Measurements from ENCODE around the gene AXIN1. TPM values are rescaled to one million over a fixed set of nuclear protein-coding genes. Genes with fewer than 3 reads are reported as not detected.

The AXIN1 gene
- total and polyA plus RNA-seq, 5 donors from 2014 or later, result 1.1 to 45.2 (median 1.7) TPM

DNA sequence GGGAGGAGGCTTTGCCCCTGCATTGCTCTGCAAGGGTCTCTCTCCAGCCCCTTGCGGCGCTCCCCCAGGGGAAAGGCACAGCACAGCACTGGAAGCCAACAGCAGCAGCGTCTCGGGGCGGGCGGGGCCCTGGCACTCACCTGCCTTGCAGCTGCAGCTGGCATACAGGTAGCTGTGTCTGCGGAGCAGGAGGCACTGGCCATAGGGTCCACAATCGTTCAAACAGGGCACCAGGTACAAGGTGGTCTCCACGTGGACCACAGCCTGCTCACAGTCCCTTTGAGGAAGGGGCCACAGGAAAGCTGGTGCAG lies 22.0 kb upstream of the AXIN1 start:
- ATAC-seq (ENCODE audit: low read depth in 2 of 2) (no peak), DNase-seq (no peak)
- Mint-ChIP-seq H3K36me3 (peaks cover 8% of the 10 kb centered on the region), H3K4me3 (no peak overlapping the region), H3K4me1 (peaks cover 0 to 17% (median 8%) of the 10 kb centered on the region in 4 donors), H3K27ac (no peak overlapping the region), H3K9me3 (no peaks in the 10 kb centered on the region), H3K27me3 (no peaks in the 10 kb centered on the region)
- Histone ChIP-seq H3K27ac (ENCODE audit: insufficient read depth, low read length, poor library complexity, severe bottlenecking) (no peak overlapping the region), H3K27me3 (ENCODE audit: control insufficient read depth, insufficient read depth, low read length) (no peaks in the 10 kb centered on the region), H3K36me3 (ENCODE audit: control insufficient read depth, insufficient read depth, low read length) (peaks cover 8% of the 10 kb centered on the region), H3K4me1 (ENCODE audit: control insufficient read depth, insufficient read depth, low read length, poor library complexity, severe bottlenecking) (peaks cover 15% of the 10 kb centered on the region), H3K4me3 (ENCODE audit: low read depth, low read length) (no peak overlapping the region), H3K9me3 (ENCODE audit: control insufficient read depth in 2 of 2, low read length in 2 of 2) (no peaks in the 10 kb centered on the region)

DNA sequence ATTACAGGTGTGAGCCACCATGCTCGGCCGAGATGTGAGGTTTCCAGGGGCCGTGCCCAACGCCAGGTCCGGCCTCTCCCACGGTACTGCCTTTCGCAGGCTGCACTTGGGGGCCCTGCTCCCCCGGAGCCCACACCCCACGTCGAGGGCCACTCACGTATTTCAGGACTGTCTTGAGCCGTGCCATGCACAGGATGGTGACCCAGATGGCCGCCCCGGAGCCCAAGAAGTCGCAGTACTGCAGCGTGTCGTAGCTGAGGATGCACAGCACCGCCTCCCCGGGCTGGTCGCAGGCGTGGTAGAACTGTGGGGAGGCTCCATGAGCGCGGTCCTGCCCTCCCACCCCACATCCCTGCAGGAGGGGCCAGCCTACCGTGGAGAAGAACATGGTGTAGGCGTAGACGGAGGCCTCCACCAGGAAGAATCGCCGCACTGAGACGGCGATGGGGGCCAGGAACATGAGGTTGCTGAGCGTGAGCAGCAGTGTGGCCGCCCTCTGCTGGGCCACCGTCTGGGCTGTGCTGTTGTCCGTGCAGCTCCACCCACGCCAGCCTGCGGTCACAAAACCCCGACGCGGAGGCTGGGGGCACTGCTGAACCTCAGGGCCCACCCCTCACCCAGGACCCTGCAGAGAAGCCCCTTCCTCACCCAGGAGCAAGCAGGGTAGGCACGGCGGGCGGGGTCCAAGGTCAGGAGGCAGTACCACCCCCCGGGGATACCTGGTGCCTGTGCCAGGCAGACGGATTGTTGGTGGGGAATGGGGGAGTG lies 21.5 kb upstream of the AXIN1 start:
- Mint-ChIP-seq H3K27me3 (no peaks in the 10 kb centered on the region), H3K4me1 (peaks cover 0 to 23% (median 8%) of the 10 kb centered on the region in 4 donors), H3K36me3 (peaks cover 8% of the 10 kb centered on the region), H3K9me3 (no peaks in the 10 kb centered on the region), H3K27ac (no peak overlapping the region), H3K4me3 (no peak overlapping the region)
- ATAC-seq (ENCODE audit: low read depth in 2 of 2), result no peak
- H3K27me3 ChIP-seq (ENCODE audit: control insufficient read depth, insufficient read depth, low read length), result no peaks in the 10 kb centered on the region
- H3K4me1 ChIP-seq (ENCODE audit: control insufficient read depth, insufficient read depth, low read length, poor library complexity, severe bottlenecking), result peaks cover 16% of the 10 kb centered on the region
- H3K27ac ChIP-seq (ENCODE audit: insufficient read depth, low read length, poor library complexity, severe bottlenecking), result no peak overlapping the region
- peaks cover 8% of the 10 kb centered on the region for H3K36me3 ChIP-seq (ENCODE audit: control insufficient read depth, insufficient read depth, low read length)
- H3K4me3 ChIP-seq (ENCODE audit: low read depth, low read length), result no peak overlapping the region
- no peak for DNase-seq
- H3K9me3 ChIP-seq (ENCODE audit: control insufficient read depth in 2 of 2, low read length in 2 of 2), result no peaks in the 10 kb centered on the region

DNA sequence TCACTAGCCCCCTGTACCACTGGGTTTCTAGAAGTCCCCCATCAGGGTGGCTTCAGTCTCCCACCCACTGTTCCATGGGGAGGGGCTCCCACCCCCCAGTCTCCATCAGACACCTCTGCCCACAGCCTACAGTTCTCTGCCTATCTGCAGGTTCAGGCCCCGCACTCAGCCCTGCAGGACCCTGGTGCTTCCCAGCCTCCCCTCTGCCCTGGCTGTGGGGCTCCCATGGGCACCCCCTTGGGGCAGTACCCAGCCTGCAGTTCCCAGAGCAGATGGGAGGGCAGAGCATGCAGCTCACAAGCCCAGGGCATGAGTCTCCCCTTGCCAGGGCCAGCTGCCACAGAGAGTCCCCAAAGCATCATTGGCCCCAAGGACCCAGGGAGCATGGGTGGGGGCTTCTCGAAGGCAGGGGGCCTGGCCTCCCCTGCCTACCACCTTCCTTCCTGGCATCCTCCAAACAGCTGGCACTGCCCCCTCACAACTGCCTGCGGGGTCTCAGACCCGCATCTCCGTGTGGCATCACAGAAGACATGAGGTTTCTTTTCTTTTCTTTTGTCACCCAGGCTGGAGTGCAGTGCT lies 20.6 kb upstream of the AXIN1 start:
- H3K27ac ChIP-seq (ENCODE audit: insufficient read depth, low read length, poor library complexity, severe bottlenecking), result no peak overlapping the region
- no peaks in the 10 kb centered on the region for H3K27me3 ChIP-seq (ENCODE audit: control insufficient read depth, insufficient read depth, low read length)
- Mint-ChIP-seq H3K4me3 (peak overlapping the region in 1 of 4 donors; percentile 51), H3K9me3 (no peaks in the 10 kb centered on the region), H3K27me3 (no peaks in the 10 kb centered on the region), H3K27ac (no peak overlapping the region), H3K36me3 (peaks cover 8% of the 10 kb centered on the region), H3K4me1 (peaks cover 0 to 24% (median 8%) of the 10 kb centered on the region in 4 donors)
- peaks cover 16% of the 10 kb centered on the region for H3K4me1 ChIP-seq (ENCODE audit: control insufficient read depth, insufficient read depth, low read length, poor library complexity, severe bottlenecking)
- no peak overlapping the region for H3K4me3 ChIP-seq (ENCODE audit: low read depth, low read length)
- DNase-seq, result no peak
- no peaks in the 10 kb centered on the region for H3K9me3 ChIP-seq (ENCODE audit: control insufficient read depth in 2 of 2, low read length in 2 of 2)
- no peak for ATAC-seq (ENCODE audit: low read depth in 2 of 2)
- peaks cover 15% of the 10 kb centered on the region for H3K36me3 ChIP-seq (ENCODE audit: control insufficient read depth, insufficient read depth, low read length)

DNA sequence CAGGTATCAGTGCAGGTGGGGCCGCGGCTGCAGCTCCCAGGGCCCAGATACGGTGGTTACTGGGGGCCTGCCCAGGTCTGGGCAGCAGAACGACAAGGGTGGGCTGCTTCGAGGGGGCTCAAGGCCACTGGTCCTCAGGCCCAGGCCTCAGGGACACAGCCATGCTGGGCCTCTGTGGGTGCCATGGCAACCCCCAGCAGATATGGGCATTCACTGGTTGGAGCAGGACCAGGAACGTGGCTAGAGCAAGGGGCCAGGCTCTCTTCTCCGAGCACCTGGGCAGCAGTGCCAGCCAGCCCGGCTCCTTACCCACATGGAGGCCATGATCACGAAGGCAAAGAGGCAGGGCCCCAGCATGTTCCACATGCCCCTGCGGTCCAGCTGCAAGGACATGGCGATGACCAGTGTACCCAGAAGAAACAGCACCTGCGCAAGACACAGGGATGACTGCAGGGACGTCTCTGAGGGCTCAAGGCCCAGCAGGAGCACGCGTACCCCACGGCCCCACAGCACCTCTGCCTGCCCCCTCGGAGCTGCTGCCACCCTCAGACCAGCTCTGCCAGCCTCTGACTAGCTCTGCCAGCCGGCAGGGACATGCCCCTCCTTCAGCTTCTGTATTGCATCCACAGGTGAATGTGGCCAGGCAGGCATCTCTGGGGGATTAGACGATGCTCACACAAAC lies 19.9 kb upstream of the AXIN1 start:
- H3K9me3 Mint-ChIP-seq, result no peaks in the 10 kb centered on the region
- Histone ChIP-seq H3K4me1 (ENCODE audit: control insufficient read depth, insufficient read depth, low read length, poor library complexity, severe bottlenecking) (peaks cover 16% of the 10 kb centered on the region), H3K27me3 (ENCODE audit: control insufficient read depth, insufficient read depth, low read length) (no peaks in the 10 kb centered on the region), H3K36me3 (ENCODE audit: control insufficient read depth, insufficient read depth, low read length) (peaks cover 22% of the 10 kb centered on the region), H3K9me3 (ENCODE audit: control insufficient read depth in 2 of 2, low read length in 2 of 2) (no peaks in the 10 kb centered on the region), H3K4me3 (ENCODE audit: low read depth, low read length) (no peak overlapping the region), H3K27ac (ENCODE audit: insufficient read depth, low read length, poor library complexity, severe bottlenecking) (no peak overlapping the region)
- no peak overlapping the region for H3K27ac Mint-ChIP-seq
- no peak for DNase-seq
- no peak for ATAC-seq (ENCODE audit: low read depth in 2 of 2)
- no peaks in the 10 kb centered on the region for H3K27me3 Mint-ChIP-seq
- H3K4me1 Mint-ChIP-seq, result peaks cover 0 to 24% (median 8%) of the 10 kb centered on the region in 4 donors
- peak overlapping the region in 2 of 4 donors; percentile 33 to 70 for H3K4me3 Mint-ChIP-seq
- H3K36me3 Mint-ChIP-seq, result peaks cover 8% of the 10 kb centered on the region

DNA sequence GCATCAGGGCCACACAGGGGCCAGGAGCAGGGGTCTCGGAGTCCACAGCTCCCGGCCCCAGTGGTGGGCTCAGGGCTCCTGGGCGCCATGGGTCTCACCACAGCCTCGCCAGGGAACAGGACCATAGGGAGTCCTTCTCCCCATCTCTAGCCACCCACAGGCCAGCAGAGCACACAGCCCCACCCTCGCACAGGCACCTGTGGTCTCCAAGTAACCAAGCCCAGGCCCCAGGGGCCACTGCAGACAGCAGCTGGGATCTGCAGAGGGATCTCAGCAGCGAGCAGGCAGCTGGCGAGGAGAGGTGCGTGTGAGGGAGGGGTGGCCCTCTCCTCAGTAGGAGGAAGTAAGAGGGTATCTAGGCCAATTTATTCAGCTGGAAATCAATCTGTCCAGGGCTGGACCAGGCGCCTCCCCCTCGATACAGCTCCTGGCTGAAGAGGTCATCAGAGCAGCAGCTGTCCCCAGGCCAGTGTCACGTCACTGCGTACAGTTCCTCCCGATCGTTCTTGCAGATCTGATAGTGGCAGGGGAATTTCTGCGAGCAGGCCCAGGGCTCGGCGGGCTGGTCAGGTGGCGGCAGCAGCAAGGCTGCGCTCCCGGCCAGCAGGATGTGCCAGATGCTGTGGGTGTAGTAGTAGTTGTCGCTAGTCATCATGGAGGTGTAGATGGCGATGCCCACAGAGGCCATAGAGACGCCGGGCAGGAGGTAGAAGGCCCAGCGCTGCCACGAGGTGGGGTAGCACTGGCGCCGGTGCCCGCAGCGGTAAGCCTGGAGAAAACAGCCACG lies 19.2 kb upstream of the AXIN1 start:
- DNase-seq (no peak), ATAC-seq (ENCODE audit: low read depth in 2 of 2) (no peak)
- peaks cover 16% of the 10 kb centered on the region for H3K4me1 ChIP-seq (ENCODE audit: control insufficient read depth, insufficient read depth, low read length, poor library complexity, severe bottlenecking)
- H3K27me3 Mint-ChIP-seq, result no peaks in the 10 kb centered on the region
- H3K27me3 ChIP-seq (ENCODE audit: control insufficient read depth, insufficient read depth, low read length), result no peaks in the 10 kb centered on the region
- no peaks in the 10 kb centered on the region for H3K9me3 Mint-ChIP-seq
- peak overlapping the region; percentile 74 for H3K27ac ChIP-seq (ENCODE audit: insufficient read depth, low read length, poor library complexity, severe bottlenecking)
- H3K36me3 Mint-ChIP-seq, result peaks cover 12% of the 10 kb centered on the region
- peak overlapping the region in 1 of 3 donors; percentile 79 for H3K27ac Mint-ChIP-seq
- peak overlapping the region in 3 of 4 donors; percentile 33 to 72 (median 70) for H3K4me3 Mint-ChIP-seq
- H3K9me3 ChIP-seq (ENCODE audit: control insufficient read depth in 2 of 2, low read length in 2 of 2), result no peaks in the 10 kb centered on the region
- H3K4me3 ChIP-seq (ENCODE audit: low read depth, low read length), result no peak overlapping the region
- H3K4me1 Mint-ChIP-seq, result peaks cover 0 to 24% (median 8%) of the 10 kb centered on the region in 4 donors
- peaks cover 26% of the 10 kb centered on the region for H3K36me3 ChIP-seq (ENCODE audit: control insufficient read depth, insufficient read depth, low read length)

DNA sequence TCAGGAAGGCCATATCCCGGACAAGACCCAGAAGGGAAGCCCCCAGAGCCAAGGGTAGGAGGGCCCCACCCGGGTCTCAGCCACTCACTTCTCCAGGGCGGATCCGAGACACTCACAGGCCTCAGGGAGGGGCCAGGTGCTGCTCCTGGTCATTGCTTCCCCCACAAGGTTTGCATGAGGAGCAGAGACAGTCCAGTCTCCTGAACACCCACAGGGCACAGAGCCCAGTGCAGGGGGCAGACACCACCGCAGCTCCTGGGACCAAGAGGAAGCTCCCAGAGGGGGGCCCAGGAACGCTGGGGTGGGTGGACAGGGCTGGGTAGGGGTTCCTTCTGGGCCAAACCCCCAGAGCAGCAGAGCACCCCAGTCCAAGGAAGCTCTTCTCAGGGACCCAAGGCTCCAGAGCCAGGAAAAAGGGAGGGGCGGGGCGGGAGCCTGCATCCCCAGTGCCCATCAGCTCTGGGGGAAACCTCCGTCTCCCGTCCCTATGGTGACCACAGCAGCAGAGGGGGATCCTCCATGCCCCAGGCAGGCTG lies 18.5 kb upstream of the AXIN1 start:
- peak overlapping the region; percentile 89 to 98 (median 96) for H3K4me3 Mint-ChIP-seq
- H3K27me3 Mint-ChIP-seq, result no peaks in the 10 kb centered on the region
- peaks cover 0 to 24% (median 8%) of the 10 kb centered on the region in 4 donors for H3K4me1 Mint-ChIP-seq
- peak overlapping the region in 2 of 3 donors; percentile 74 to 88 for H3K27ac Mint-ChIP-seq
- no peaks in the 10 kb centered on the region for H3K9me3 Mint-ChIP-seq
- no peak for DNase-seq
- Histone ChIP-seq H3K27me3 (ENCODE audit: control insufficient read depth, insufficient read depth, low read length) (no peaks in the 10 kb centered on the region), H3K4me3 (ENCODE audit: low read depth, low read length) (peak overlapping the region; percentile 57), H3K9me3 (ENCODE audit: control insufficient read depth in 2 of 2, low read length in 2 of 2) (no peaks in the 10 kb centered on the region), H3K36me3 (ENCODE audit: control insufficient read depth, insufficient read depth, low read length) (peaks cover 26% of the 10 kb centered on the region), H3K27ac (ENCODE audit: insufficient read depth, low read length, poor library complexity, severe bottlenecking) (peak overlapping the region; percentile 74), H3K4me1 (ENCODE audit: control insufficient read depth, insufficient read depth, low read length, poor library complexity, severe bottlenecking) (peaks cover 16% of the 10 kb centered on the region)
- ATAC-seq (ENCODE audit: low read depth in 2 of 2), result no peak
- H3K36me3 Mint-ChIP-seq, result peaks cover 12% of the 10 kb centered on the region

DNA sequence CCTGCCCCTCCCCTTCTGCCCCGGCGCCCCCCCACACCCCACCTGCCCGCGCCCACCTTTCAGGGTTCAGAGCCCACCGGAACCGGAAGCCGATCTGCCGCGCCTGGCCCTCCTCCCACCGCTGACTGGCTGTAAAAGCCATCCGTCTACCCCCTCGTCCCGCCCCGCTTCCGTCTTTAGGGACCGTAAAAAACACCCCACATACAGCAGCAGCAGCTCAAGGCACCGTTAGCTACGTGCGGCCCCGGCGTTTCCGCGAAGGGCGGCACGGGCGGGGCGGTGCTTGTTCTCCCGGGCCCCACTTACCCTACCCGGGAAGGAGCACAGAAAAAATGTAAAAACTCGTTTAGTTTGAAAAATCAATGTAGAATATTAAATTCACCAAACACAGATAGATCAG lies 17.9 kb upstream of the AXIN1 start, which contains the start of gene MRPL28:
TSS of gene MRPL28 (minus strand) at position 96 of the 400 bp plus-strand sequence. CDS start 320 bp downstream, outside the sequence.
- Mint-ChIP-seq H3K27me3 (no peaks in the 10 kb centered on the region), H3K27ac (peak within 1 kb of the TSS; percentile 86 to 88 (median 88)), H3K36me3 (peaks cover 12% of the 10 kb centered on the region), H3K4me1 (peaks cover 0 to 24% (median 8%) of the 10 kb centered on the region in 4 donors), H3K4me3 (peak within 1 kb of the TSS; percentile 89 to 98 (median 96)), H3K9me3 (no peaks in the 10 kb centered on the region)
- Histone ChIP-seq H3K4me3 (ENCODE audit: low read depth, low read length) (peak within 1 kb of the TSS; percentile 57), H3K36me3 (ENCODE audit: control insufficient read depth, insufficient read depth, low read length) (peaks cover 26% of the 10 kb centered on the region), H3K27ac (ENCODE audit: insufficient read depth, low read length, poor library complexity, severe bottlenecking) (peak within 1 kb of the TSS; percentile 74), H3K27me3 (ENCODE audit: control insufficient read depth, insufficient read depth, low read length) (no peaks in the 10 kb centered on the region), H3K4me1 (ENCODE audit: control insufficient read depth, insufficient read depth, low read length, poor library complexity, severe bottlenecking) (peaks cover 16% of the 10 kb centered on the region), H3K9me3 (ENCODE audit: control insufficient read depth in 2 of 2, low read length in 2 of 2) (no peaks in the 10 kb centered on the region)
- ATAC-seq (ENCODE audit: low read depth in 2 of 2) (peak; percentile 99 to 100), DNase-seq (peak; percentile 89 to 97 (median 92))
